ENCODE results near the gene PPP3CA.

DNA sequence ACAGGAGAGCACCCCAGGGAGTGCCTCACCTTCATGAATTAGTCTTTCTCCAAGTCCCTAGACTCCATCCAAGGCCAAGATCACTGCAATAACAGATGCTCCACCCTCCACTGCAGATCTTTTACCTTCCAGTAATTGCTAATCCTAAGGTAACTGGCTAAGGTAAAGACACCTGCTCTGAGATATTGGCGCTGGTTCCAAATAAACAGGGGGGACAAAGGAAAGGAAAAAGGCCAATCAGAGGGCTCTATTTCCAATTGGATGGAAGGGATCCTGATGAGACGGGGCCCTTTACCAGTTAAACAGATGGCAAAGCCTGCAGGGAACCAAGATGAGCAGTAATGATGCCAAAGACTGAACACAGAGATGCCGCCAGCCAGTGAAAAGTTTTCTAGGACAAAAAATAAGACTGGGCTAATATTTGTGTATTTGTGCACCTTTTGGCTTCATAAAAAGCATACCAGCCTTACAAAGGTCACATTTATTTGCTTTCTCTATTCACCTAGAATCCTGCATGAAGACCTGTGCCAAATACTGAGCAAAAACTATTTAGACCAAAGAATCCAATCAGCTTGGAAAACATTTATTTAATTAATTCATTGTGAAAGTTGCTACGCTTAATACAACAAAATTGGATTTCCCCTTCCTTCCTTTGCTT, 148.5 kb downstream of the PPP3CA start:
- TF ChIP-seq, protein P1, sequence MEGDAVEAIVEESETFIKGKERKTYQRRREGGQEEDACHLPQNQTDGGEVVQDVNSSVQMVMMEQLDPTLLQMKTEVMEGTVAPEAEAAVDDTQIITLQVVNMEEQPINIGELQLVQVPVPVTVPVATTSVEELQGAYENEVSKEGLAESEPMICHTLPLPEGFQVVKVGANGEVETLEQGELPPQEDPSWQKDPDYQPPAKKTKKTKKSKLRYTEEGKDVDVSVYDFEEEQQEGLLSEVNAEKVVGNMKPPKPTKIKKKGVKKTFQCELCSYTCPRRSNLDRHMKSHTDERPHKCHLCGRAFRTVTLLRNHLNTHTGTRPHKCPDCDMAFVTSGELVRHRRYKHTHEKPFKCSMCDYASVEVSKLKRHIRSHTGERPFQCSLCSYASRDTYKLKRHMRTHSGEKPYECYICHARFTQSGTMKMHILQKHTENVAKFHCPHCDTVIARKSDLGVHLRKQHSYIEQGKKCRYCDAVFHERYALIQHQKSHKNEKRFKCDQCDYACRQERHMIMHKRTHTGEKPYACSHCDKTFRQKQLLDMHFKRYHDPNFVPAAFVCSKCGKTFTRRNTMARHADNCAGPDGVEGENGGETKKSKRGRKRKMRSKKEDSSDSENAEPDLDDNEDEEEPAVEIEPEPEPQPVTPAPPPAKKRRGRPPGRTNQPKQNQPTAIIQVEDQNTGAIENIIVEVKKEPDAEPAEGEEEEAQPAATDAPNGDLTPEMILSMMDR (conservative IDR thresholded peaks at IDR 0.05; ENCODE audit: low read depth, low read length): no peak
- TF ChIP-seq EZH2 (IDR thresholded peaks at IDR 0.05; ENCODE audit: borderline replicate concordance, low read depth, low read length, poor library complexity, severe bottlenecking): no peak

Data from A673 (cell line).